Erythroblast (primary cell): ENCODE data around the gene TNPO1.
"Not testable (repeated sequence)": the region's sequence is repeated elsewhere in the genome, so short reads cannot be mapped to it uniquely, and the experiment has no call there.

Experiments used
- DNase-seq, 2 experiments: peaks; one replicate each; lab custom pipeline; 2025; lab: John Stamatoyannopoulos, UW
- GATA1 ChIP-seq: IDR thresholded peaks from 2 replicates; pipeline ENCODE4 v1.6.1; 2011; ENCODE audit warnings: low read depth, mild to moderate bottlenecking, control low read depth, low read length, moderate library complexity
- POLR2A ChIP-seq: IDR thresholded peaks from 2 replicates; pipeline ENCODE4 v1.6.1; 2011; ENCODE audit warnings: mild to moderate bottlenecking, low read length

TNPO1 gene

DNA sequence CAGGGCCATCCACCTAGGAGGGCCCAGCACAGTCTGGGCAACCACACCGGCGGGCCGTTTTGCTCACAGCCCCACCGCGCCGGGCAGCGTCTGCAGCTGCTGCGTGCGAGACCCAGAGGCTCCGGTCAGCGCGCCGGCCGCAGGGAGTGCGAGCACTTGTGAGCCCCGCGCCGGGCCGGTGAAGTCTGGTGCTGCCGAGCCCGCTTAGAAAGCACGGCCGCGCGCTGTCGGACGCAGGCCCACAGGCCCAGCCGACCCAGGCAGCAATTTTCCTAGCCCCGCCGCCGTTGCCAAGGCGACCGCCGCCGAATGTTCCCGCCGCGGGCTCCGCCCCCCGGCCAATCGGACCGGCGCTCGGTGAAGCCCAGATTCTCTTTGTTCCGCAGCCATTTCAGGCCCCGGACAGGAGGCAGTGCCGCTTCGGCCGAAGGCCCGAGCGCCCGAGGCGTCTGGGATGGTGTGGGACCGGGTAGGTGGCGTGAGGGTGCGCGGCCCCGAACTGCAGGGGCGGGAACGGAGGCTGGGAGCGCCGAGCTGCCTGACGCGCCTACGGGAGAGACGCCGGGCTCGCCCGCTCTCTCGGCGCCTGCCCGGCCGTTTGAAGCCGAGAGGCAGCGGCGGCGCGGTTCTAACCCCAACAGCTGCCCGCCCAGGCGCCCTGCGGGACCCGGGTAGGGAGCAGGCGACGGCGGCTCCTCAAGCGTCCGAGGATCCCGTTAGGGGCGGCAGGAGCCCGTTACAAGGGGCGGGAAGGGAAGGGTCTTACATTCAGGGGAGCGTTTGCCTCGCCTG is at the start of gene TNPO1:
Gene TNPO1 (plus strand): TSS at position 378 of the 792 bp plus-strand sequence. CDS start 77 bp downstream, at position 455.
- peak; percentile 87 to 91 for DNase-seq
- peak; percentile 48 for TF ChIP-seq POLR2A
- no peak for TF ChIP-seq GATA1

DNA sequence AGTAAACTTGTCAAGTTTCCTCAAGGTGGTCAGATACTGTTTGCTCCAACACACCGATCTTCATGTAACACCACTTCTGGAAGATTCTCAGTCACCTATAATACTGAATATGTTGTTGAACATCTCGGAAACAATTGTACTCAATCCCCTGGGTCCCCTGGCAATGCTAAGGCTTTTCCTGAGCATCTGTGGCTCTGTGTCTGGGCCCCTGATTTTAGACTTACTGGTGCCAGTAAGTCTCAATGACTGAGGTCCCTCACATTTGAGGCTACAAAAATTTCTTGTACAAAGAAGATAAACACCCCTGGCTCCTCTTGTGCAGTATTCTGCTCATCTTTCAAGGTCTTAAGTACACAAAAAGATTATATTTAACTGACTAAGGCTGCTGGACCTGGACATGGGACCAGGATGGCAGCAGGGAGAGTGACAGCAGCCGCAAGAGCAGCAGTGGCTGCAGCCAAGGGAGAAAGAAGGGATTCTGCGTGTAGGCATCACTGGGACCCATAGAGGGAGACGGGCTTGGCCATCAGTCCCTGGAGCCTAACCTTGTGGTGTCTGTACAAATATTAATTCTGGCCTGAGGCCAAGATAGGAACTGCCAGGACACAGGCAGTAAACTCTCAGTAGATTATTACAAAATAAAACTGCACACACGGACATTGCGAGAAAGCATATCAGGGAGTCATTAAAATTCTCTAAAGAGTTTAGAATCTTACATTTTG is 49.0 kb upstream of the TNPO1 start:
- TF ChIP-seq POLR2A (no peak), GATA1 (no peak)
- no peak for DNase-seq

DNA sequence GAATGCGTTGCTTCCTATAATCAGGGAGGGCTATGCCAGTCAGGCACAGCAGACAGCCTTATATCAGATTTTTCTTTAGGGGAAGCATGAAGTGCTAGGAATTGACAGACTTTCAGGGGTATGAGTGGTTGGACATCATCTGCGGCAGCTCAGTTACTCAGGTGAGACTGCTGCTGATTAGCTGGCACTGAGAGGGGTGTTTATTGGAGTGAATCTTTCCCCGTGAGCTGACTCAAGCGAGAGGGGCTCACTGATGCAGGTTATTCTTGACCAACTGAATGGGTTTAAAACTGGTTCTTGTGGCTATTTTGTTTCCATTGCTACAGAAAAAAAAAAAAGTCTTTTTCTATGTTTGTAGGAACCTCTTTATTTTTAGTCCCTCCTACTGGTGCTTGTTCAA is 46.2 kb upstream of the TNPO1 start:
- TF ChIP-seq POLR2A (no peak), GATA1 (no peak)
- DNase-seq = no peak

DNA sequence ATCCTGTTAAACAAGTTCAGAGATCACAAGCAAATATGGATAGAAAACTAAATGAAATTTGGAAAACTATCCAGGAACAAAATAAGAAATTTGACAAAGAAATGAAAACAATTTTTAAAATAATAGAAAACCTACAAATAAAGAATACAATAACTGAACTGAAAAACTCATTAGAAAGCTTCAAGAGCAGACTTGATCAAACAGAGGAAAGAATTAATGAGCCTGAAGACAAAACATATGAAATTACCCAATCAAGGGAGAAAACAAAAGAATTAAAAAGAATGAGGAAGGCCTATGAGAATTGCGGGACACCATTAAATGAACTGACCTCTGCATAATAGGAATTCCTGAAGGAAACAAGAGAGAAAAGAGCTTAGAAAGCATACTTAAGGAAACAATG is 39.8 kb upstream of the TNPO1 start:
- no peak for TF ChIP-seq POLR2A
- TF ChIP-seq GATA1 = no peak
- no peak for DNase-seq

DNA sequence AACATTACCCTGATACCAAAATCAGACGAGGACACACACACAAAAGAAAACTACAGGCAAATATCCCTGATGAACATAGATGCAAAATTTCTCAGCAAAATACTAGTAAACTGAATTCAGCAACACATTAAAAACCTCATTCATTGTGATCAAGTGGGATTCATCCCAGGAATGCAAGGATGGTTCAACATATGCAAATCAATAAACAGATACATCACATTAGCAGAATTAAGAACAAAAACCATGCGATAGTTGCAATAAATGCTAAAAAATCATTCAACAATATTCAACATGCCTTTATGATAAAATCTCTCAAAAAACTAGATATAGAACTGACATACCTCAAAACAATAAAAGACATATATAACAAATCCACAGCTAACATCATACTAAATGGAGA is 36.9 kb upstream of the TNPO1 start:
- DNase-seq = no peak
- TF ChIP-seq GATA1 (no peak), POLR2A (no peak)

DNA sequence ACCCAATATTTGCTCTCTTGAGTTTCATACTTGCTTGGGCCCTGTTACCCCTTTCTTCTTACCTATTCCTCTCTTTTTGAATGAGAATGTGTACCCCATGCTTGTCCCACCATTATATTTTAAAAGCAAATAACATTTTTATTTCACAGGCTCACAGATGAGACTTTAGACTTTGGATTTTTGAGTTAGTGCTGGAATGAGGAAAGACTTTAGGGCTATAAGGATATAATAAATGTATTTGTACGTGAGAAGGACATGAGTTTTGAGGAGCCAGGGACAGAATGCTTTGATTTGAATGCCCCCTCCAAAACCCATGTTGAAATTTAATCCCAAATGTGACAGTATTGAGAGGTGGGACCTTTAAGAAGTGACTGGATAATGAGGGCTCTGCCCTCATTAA is 33.1 kb upstream of the TNPO1 start:
- TF ChIP-seq GATA1 (no peak), POLR2A (no peak)
- DNase-seq = no peak

DNA sequence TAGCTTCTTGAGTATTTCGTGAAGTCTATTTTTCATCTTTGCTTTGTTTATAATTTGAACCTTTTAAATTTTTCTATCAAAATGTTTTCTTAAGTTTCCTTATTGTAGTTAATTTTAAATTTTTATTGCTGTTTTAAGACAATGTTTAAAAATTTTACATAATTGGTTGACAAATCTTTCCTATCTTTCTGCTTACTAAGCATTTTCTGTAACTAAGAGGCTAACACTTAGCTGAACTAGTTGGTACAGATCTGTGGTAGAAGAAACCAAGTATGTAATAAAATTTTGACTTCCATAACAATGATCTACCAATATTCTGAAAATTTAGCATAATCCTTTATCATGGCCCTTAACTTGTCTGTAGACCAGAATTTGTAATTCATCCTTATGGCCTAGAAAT is 32.3 kb upstream of the TNPO1 start:
- TF ChIP-seq GATA1 (no peak), POLR2A (no peak)

DNA sequence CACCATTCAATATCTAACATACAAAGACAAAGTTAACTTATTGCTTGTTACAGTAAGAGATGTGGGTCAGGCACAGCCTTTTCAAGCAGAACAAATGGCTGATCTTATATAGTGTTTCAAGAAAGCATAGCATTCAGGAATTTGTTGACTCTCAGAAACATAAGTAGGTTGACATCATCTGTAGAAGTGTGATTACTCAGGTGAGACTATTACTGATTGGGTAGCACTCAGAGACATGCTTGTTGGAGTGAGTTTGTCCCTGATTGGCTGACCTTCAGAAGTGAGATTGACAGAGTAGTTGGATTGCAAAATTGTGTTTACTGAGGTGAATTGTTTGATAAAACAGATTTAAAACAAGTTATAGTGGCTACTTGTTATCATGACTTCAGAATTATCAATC is 30.7 kb upstream of the TNPO1 start:
- DNase-seq = no peak
- TF ChIP-seq GATA1 = no peak
- TF ChIP-seq POLR2A = no peak

More for the DNA sequence above, 32.3 kb upstream of the TNPO1 start:
- DNase-seq = no peak

DNA sequence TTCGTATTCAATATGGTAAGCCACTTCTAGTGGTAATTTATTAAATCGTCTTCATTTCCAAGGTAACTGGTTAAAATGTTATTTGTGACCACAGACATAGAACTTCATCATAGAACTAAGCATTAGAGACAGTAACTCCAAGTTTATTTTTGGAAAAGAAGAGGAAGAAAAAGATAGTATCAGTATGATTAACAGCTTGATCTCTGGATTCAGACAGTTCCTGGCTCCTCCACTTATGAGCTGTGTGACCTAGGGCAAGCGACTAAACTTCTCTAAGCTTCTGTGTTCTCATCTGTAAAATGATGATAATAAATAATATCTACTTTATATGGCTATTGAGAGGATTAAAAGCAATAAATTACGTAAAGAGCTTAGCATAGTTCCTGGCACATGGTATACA is 29.8 kb upstream of the TNPO1 start:
- no peak for TF ChIP-seq POLR2A
- no peak for TF ChIP-seq GATA1

DNA sequence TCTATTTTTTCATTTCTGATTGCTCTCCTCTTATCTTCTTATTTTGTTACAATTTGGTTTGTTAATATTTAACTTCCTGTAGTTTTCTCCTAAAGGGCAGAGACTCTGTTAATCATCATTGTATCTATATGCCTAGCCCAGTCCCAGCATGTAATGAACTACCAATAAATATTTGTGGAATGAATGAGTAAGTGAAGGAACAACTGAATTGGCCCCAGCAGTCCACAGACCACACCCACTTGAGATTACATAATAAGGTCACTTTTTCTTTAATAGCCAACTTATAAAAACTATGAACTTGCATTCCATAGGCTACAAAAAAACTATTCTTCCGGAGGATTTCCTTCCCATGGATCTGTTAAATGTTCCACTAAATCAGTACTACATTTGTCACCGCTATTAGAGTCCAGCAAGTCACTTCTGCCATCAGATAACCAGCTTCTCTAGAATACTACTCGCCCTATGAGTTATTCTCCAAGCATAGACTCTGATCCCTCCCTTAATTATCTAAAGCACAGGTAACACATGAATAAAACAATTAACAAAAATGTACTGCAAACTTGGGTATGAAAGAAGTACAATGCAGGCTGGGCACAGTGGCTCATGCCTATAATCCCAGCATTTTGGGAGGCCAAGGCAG is 27.5 kb upstream of the TNPO1 start:
- TF ChIP-seq POLR2A (no peak), GATA1 (no peak)
- DNase-seq = no peak

More for the DNA sequence above, 29.8 kb upstream of the TNPO1 start:
- no peak for DNase-seq

DNA sequence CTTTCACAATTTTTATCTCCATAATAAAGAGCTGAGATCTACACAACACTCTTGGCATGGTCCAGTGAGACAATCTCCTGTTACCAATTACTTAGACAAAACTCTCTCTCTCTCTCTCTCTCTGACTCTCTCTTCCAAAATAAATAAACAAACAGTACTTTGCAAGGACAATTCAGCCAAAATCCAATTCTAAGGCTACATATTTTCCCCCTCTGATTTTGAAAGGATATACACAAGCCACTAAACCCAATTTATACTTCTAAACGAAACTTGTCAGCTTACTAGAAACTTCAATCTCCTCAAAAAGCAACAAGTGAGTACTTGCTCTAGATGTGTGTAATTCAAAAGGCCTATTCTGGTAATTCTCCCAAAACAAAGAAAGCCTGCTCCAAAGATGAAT is 26.3 kb upstream of the TNPO1 start:
- no peak for DNase-seq
- TF ChIP-seq POLR2A (no peak), GATA1 (no peak)

DNA sequence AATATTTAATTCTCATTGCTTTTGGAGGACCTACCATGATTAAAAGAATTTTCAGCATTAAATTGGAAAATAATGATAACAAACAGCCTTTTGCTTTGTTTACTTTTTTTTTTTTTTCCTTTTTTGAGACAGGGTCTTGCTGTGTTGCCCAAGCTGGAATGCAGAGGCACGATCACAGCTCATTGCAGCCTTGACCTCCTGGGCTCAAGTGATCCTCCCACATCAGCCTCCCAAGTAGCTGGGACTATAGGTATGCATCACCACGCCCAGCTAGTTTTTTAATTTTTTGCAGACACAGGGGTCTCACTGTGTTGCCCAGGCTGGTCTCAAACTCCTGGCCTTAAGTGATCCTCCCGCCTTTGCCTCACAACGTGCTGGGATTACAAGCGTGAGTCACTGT is 23.8 kb upstream of the TNPO1 start:
- not testable (repeated sequence) for DNase-seq

DNA sequence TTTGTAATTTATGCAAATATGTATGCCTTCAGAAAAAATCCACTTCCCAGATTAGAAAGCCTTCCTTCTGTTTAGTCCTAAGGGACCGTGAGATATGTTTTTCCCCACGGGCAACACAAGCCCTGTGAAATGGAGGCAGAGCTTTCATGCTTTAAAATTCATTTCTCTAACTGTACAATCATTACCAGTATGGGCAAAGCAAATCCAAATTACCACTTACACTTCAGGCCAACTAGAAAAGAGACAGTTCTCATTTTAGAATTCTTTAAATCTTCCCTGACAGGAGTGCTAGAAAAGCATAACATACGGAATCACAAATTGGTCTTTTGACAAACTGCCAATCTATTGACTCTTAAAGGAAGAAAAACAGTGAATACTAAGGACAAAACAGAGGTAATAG is 20.5 kb upstream of the TNPO1 start:
- no peak for DNase-seq
- TF ChIP-seq GATA1 = no peak
- no peak for TF ChIP-seq POLR2A

DNA sequence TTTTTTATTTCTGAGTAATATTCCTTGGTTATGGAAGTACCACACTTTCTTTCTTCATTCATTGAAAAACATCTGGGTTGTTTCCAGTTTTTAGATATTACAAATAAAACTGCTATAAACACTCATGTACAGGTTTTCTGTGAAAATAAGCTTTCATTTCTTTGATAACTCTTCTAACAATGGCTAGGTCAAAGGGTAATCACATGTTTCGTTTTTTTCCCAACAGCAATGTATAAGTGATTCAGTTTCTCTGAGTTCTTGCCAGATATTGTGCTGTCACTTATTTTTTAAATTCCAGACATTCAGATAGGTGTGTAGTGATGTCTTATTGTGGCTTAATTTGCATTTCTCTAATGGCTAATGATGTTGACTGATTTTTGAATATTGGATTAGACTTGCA is 16.7 kb upstream of the TNPO1 start:
- DNase-seq = no peak

DNA sequence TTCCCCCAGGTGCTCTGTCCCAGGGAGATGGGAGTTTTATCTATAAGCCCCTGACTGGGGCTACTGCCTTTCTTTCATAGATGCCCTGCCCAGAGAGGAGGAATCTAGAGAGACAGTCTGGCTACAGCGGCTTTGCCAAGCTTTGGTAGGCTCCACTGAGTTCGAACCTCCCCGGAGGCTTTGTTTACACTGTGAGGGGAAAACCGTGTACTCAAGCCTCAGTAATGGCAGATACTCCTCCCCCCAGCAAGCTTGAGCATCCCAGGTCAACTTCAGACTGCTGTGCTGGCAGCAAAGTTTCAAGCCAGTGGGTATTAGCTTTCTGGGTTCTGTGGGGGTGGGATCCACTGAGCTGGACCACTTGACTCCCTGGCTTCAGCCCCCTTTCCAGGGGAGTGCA is 7.8 kb upstream of the TNPO1 start:
- DNase-seq = not testable (repeated sequence)

More for the DNA sequence above, 16.7 kb upstream of the TNPO1 start:
- no peak for TF ChIP-seq GATA1
- TF ChIP-seq POLR2A = no peak
